Loucy (cell line): Measurements from ENCODE around the gene SLC25A42.

ENCODE experiments used
- H2AFZ ChIP-seq: fragments of 200-600 bp; sonication (generic); 2 replicates; pipeline ENCODE4 v1.6.0; 2016; ENCODE audit warnings: antibody characterized with exemption, mild to moderate bottlenecking, low read length, moderate library complexity
- H3F3A ChIP-seq: fragments of 200-600 bp; 2 replicates; pipeline ENCODE4 v1.6.0; 2016; ENCODE audit warnings: antibody characterized with exemption, low read depth, mild to moderate bottlenecking
- H3K27me3 ChIP-seq: fragments of 200-600 bp; sonication (generic); 2 replicates; pipeline ENCODE4 v1.6.1; 2014; ENCODE audit warnings: low read length, mild to moderate bottlenecking; ENCODE audit not compliant: insufficient read depth, poor library complexity, severe bottlenecking
- H3K36me3 ChIP-seq: fragments of 200-600 bp; sonication (generic); 2 replicates; pipeline ENCODE4 v1.6.1; 2016; ENCODE audit warnings: low read length; ENCODE audit not compliant: insufficient read depth
- H3K4me1 ChIP-seq: fragments of 200-600 bp; sonication (generic); 2 replicates; pipeline ENCODE4 v1.5.1; 2014; ENCODE audit warnings: low read length, mild to moderate bottlenecking; ENCODE audit not compliant: insufficient read depth, poor library complexity, severe bottlenecking
- H3K4me2 ChIP-seq: fragments of 200-600 bp; sonication (generic); 2 replicates; pipeline ENCODE4 v1.6.0; 2014; ENCODE audit warnings: antibody characterized with exemption, low read length, low read depth, mild to moderate bottlenecking; ENCODE audit not compliant: poor library complexity, severe bottlenecking
- H3K4me3 ChIP-seq: fragments of 200-600 bp; sonication (generic); 2 replicates; pipeline ENCODE4 v1.5.1; 2014; ENCODE audit warnings: low read length, mild to moderate bottlenecking, mixed read lengths; ENCODE audit not compliant: poor library complexity, severe bottlenecking
- H3K79me2 ChIP-seq: fragments of 200-600 bp; sonication (generic); 2 replicates; pipeline ENCODE4 v1.6.1; 2014; ENCODE audit warnings: low read length; ENCODE audit not compliant: insufficient read depth
- H3K9ac ChIP-seq: fragments of 200-600 bp; sonication (generic); 2 replicates; pipeline ENCODE4 v1.6.0; 2014; ENCODE audit warnings: mild to moderate bottlenecking, low read depth, low read length, moderate library complexity; ENCODE audit not compliant: poor library complexity, severe bottlenecking
- H3K9me2 ChIP-seq: fragments of 200-600 bp; sonication (generic); replicated peaks from 2 replicates; pipeline ENCODE4 v1.6.1; 2016; ENCODE audit warnings: low read depth, low read length, mixed read lengths
- H3K9me3 ChIP-seq: fragments of 200-600 bp; sonication (generic); 2 replicates; pipeline ENCODE4 v1.6.1; 2014; ENCODE audit warnings: mild to moderate bottlenecking, antibody characterized with exemption, low read length, low read depth; ENCODE audit not compliant: insufficient read depth
- H4K20me1 ChIP-seq: fragments of 200-600 bp; sonication (generic); 2 replicates; pipeline ENCODE4 v1.6.0; 2014; ENCODE audit warnings: antibody characterized with exemption, low read length, mild to moderate bottlenecking; ENCODE audit not compliant: insufficient read depth, poor library complexity, severe bottlenecking
- EZH2phosphoT487 ChIP-seq: fragments of 200-600 bp; IDR thresholded peaks from 2 replicates; pipeline ENCODE4 v1.6.1; 2018; ENCODE audit warnings: antibody characterized with exemption, mild to moderate bottlenecking, moderate library complexity, borderline replicate concordance
- TF ChIP-seq, protein P1 (sequence below): fragments of 200-600 bp; sonication (generic); conservative IDR thresholded peaks from 2 replicates; pipeline ENCODE4 v1.5.1; 2014; ENCODE audit warnings: mild to moderate bottlenecking, antibody characterized with exemption, low read length

Gene SLC25A42

DNA sequence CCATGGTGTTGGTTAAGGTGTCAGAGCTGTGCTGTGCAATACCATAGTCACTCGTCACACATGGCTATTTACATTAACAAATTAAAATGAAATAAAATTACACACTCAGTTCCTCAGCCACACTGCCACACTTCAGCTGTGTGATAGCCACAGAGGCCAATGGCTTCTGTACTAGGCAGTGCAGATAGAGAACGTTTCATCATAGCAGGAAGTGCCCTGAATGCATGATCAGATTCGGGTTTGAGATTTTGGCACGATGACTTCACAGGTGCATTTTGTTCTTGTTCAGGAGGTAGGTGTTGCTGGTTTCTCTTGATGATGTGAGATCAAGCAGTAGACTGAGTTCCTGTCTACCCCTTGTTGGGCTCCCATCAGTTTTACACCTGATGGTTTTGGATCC lies 23.9 kb upstream of the SLC25A42 start:
- Histone ChIP-seq H3K27me3 (no peaks in the 10 kb centered on the region), H3K79me2 (peaks cover 41% of the 10 kb centered on the region)

DNA sequence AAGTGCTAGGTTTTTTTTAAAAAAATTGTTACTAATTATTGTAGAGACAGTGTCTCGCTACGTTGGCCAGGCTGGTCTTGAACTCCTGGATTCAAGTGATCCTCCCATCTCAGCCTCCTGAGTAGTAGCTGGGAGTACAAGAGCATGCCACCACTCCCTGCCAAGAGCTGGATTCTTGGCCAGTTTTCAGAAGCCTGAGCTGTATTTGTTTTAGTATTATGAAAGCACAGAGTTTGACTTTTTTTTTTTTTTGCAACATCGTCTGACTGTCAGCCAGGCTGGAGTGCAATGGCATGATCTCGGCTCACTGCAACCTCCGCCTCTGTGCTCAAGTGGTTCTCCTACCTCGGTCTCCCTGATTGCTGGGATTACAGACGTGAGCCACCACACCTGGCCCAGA lies 23.4 kb upstream of the SLC25A42 start:
- Histone ChIP-seq H3K4me2 (no peak overlapping the region), H3K4me3 (no peak overlapping the region), H3K9me2 (no peaks in the 10 kb centered on the region), H3K4me1 (peaks cover 4% of the 10 kb centered on the region), H3K27me3 (no peaks in the 10 kb centered on the region), H3F3A (no peaks in the 10 kb centered on the region), H3K79me2 (peaks cover 35% of the 10 kb centered on the region), H3K9me3 (no peaks in the 10 kb centered on the region), H2AFZ (no peak overlapping the region), H4K20me1 (peaks cover under 1% of the 10 kb centered on the region), H3K36me3 (peaks cover 21% of the 10 kb centered on the region; the same call in 1 of the 2 replicates), H3K9ac (no peak overlapping the region)
- TF ChIP-seq, protein P1, sequence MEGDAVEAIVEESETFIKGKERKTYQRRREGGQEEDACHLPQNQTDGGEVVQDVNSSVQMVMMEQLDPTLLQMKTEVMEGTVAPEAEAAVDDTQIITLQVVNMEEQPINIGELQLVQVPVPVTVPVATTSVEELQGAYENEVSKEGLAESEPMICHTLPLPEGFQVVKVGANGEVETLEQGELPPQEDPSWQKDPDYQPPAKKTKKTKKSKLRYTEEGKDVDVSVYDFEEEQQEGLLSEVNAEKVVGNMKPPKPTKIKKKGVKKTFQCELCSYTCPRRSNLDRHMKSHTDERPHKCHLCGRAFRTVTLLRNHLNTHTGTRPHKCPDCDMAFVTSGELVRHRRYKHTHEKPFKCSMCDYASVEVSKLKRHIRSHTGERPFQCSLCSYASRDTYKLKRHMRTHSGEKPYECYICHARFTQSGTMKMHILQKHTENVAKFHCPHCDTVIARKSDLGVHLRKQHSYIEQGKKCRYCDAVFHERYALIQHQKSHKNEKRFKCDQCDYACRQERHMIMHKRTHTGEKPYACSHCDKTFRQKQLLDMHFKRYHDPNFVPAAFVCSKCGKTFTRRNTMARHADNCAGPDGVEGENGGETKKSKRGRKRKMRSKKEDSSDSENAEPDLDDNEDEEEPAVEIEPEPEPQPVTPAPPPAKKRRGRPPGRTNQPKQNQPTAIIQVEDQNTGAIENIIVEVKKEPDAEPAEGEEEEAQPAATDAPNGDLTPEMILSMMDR = no peak
- TF ChIP-seq EZH2phosphoT487 = no peak

More for the DNA sequence above, 23.9 kb upstream of the SLC25A42 start:
- Histone ChIP-seq H3K36me3 (peaks cover 21% of the 10 kb centered on the region; the same call in 1 of the 2 replicates), H4K20me1 (peaks cover 4% of the 10 kb centered on the region), H3K9me2 (no peaks in the 10 kb centered on the region), H3K9ac (no peak overlapping the region), H3K4me2 (no peak overlapping the region), H3F3A (no peaks in the 10 kb centered on the region), H3K4me3 (no peak overlapping the region), H3K4me1 (peaks cover 8% of the 10 kb centered on the region), H3K9me3 (no peaks in the 10 kb centered on the region), H2AFZ (no peak overlapping the region)
- TF ChIP-seq, protein P1 = no peak
- TF ChIP-seq EZH2phosphoT487 = no peak

DNA sequence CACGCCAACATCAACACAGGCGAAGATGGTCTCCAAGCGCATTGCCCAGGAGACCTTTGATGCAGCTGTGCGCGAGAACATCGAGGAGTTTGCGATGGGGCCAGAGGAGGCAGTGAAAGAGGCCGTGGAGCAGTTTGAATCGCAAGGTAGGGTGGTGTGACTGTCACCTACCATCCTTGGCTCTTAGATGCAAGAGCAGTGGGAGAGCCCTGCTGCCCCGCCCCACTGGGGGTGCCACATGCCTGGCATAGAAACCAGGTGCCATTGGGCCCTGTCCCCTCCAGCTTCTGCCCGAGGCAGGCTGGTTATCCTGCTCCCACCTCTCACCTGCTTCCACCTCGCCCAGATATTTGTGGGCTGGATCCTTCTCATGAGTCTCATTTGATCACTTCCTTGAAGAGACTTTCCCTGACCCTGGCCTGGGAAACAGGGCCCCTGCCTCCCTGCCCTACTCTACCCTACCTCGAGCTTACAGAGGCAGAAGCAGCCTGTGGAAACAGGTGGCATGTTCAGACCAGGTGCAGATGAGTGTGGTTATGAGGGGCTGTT lies 21.0 kb upstream of the SLC25A42 start:
- Histone ChIP-seq H3K27me3 (no peaks in the 10 kb centered on the region), H3K4me2 (no peak overlapping the region), H2AFZ (no peak overlapping the region), H3K9me2 (no peaks in the 10 kb centered on the region), H3K36me3 (peaks cover 18% of the 10 kb centered on the region; the same call in 1 of the 2 replicates), H3K4me1 (no peaks in the 10 kb centered on the region), H3F3A (no peaks in the 10 kb centered on the region), H4K20me1 (no peaks in the 10 kb centered on the region), H3K79me2 (peaks cover 12% of the 10 kb centered on the region; the same call in 1 of the 2 replicates), H3K9ac (no peak overlapping the region), H3K9me3 (no peaks in the 10 kb centered on the region), H3K4me3 (no peak overlapping the region)
- TF ChIP-seq, protein P1 = no peak
- TF ChIP-seq EZH2phosphoT487 = no peak
